ENCODE results near the gene GEMIN7.

Gene GEMIN7

DNA sequence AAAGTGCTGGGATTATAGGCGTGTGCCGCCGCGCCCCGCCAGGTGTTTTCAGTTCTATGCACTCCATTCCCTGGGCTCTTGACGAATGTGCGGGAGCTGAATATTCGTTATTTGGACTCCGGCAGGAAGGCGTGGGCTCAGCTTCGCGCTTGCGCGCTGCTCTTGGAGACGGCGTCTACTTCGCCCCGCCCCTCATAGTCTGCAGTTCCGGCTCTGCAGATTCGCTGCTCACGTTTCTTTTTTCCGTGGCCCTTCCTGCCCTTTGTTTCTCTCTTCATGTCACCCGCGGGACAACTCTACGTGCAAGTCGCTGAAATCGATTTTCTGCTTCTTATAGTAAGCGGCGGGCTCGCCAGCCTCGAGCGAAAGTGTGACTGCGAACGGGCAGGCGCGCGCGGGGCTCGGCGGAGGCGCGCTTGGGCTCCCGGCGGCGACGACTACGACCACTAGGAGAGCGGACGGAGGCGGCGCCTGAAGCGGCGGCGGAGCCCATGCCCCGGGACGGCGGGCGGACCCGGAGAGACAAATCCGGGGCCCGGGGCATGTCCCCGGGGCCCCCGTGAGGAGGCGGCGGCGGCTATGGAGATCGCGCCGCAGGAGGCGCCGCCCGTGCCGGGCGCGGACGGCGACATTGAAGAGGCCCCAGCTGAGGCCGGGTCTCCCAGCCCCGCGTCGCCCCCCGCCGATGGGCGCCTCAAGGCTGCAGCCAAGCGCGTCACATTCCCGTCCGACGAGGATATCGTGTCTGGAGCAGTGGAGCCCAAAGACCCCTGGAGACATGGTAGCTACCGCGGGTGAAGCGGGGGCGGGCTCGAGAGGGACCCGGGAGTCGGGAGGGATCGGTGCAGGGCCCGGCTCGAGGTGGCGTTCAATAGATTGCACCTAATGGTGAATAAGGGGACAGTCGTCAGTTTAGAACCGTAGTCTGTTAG, 14.0 kb downstream of the GEMIN7 start, which contains the start of gene PPP1R37:
Gene PPP1R37 (plus strand): TSS at position 433 of the 932 bp plus-strand sequence. CDS start 147 bp downstream, at position 580.
- H2AFZ ChIP-seq (ENCODE audit: low read depth, low read length, severe bottlenecking), result peak within 1 kb of the TSS; percentile 86
- H3K36me3 ChIP-seq (ENCODE audit: low read length), result peaks cover 14% of the 10 kb centered on the region
- H3K79me2 ChIP-seq (ENCODE audit: insufficient read depth, low read length), result peaks cover 56% of the 10 kb centered on the region
- peak within 1 kb of the TSS; percentile 71 for H3K4me3 ChIP-seq (ENCODE audit: insufficient read depth, low read length, poor library complexity, severe bottlenecking)
- H3K9me3 ChIP-seq (ENCODE audit: insufficient read depth, low read length), result peaks cover 5% of the 10 kb centered on the region; the same call in 1 of the 2 replicates
- peak within 1 kb of the TSS; percentile 88 for H3K27ac ChIP-seq (ENCODE audit: low read depth, low read length)
- H3K9ac ChIP-seq (ENCODE audit: low read length), result peak within 1 kb of the TSS; percentile 84
- peak within 1 kb of the TSS; percentile 89 for H3K4me2 ChIP-seq (ENCODE audit: low read depth, low read length, poor library complexity, severe bottlenecking)
- no peaks in the 10 kb centered on the region for H3K9me2 ChIP-seq (replicated peaks; ENCODE audit: insufficient read depth, low read length)
- H3K27me3 ChIP-seq (ENCODE audit: low read length), result no peaks in the 10 kb centered on the region
- peaks cover 14% of the 10 kb centered on the region for H3F3A ChIP-seq (ENCODE audit: insufficient read depth)
- H4K20me1 ChIP-seq (ENCODE audit: low read depth, low read length), result no peaks in the 10 kb centered on the region; the same call in 1 of the 2 replicates
- TF ChIP-seq EZH2phosphoT487 (conservative IDR thresholded peaks at IDR 0.05; ENCODE audit: low read length), result no peak
- TF ChIP-seq, protein P1, sequence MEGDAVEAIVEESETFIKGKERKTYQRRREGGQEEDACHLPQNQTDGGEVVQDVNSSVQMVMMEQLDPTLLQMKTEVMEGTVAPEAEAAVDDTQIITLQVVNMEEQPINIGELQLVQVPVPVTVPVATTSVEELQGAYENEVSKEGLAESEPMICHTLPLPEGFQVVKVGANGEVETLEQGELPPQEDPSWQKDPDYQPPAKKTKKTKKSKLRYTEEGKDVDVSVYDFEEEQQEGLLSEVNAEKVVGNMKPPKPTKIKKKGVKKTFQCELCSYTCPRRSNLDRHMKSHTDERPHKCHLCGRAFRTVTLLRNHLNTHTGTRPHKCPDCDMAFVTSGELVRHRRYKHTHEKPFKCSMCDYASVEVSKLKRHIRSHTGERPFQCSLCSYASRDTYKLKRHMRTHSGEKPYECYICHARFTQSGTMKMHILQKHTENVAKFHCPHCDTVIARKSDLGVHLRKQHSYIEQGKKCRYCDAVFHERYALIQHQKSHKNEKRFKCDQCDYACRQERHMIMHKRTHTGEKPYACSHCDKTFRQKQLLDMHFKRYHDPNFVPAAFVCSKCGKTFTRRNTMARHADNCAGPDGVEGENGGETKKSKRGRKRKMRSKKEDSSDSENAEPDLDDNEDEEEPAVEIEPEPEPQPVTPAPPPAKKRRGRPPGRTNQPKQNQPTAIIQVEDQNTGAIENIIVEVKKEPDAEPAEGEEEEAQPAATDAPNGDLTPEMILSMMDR (IDR thresholded peaks at IDR 0.05; ENCODE audit: insufficient read depth, low read length, poor library complexity, severe bottlenecking), result no peak

DNA sequence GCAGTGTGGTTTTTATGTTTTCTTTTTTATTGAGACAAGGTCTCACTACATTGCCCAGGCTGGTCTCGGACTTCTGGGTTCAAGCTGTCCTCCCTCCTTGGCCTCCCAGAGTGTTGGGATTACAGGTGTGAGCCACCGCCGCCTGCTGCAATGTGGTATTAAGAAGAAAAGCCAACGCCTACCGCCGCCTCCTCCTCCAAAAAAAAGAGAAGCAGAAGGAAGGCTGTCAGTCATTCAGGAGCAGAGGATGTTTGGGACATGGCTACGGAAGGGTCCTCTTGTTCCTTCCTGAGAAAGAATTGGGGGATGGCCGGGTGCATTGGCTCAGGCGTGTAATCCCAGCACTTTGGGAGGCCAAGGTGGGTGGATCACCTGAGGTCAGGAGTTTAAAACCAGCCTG, 15.1 kb downstream of the GEMIN7 start:
- no peaks in the 10 kb centered on the region; the same call in 1 of the 2 replicates for H4K20me1 ChIP-seq (ENCODE audit: low read depth, low read length)
- no peaks in the 10 kb centered on the region for H3K9me2 ChIP-seq (replicated peaks; ENCODE audit: insufficient read depth, low read length)
- TF ChIP-seq, protein P1 (IDR thresholded peaks at IDR 0.05; ENCODE audit: insufficient read depth, low read length, poor library complexity, severe bottlenecking), result no peak
- TF ChIP-seq EZH2phosphoT487 (conservative IDR thresholded peaks at IDR 0.05; ENCODE audit: low read length), result no peak
- no peak overlapping the region for H2AFZ ChIP-seq (ENCODE audit: low read depth, low read length, severe bottlenecking)
- H3K79me2 ChIP-seq (ENCODE audit: insufficient read depth, low read length), result peaks cover 63% of the 10 kb centered on the region
- peak overlapping the region; percentile 89 for H3K4me2 ChIP-seq (ENCODE audit: low read depth, low read length, poor library complexity, severe bottlenecking)
- H3K9ac ChIP-seq (ENCODE audit: low read length), result peak overlapping the region; percentile 84
- H3K36me3 ChIP-seq (ENCODE audit: low read length), result peaks cover 14% of the 10 kb centered on the region
- no peak overlapping the region for H3K27ac ChIP-seq (ENCODE audit: low read depth, low read length)
- H3K9me3 ChIP-seq (ENCODE audit: insufficient read depth, low read length), result peaks cover 5% of the 10 kb centered on the region; the same call in 1 of the 2 replicates
- H3K4me3 ChIP-seq (ENCODE audit: insufficient read depth, low read length, poor library complexity, severe bottlenecking), result peak overlapping the region; percentile 71
- H3K27me3 ChIP-seq (ENCODE audit: low read length), result no peaks in the 10 kb centered on the region
- H3F3A ChIP-seq (ENCODE audit: insufficient read depth), result peaks cover 11% of the 10 kb centered on the region

DNA sequence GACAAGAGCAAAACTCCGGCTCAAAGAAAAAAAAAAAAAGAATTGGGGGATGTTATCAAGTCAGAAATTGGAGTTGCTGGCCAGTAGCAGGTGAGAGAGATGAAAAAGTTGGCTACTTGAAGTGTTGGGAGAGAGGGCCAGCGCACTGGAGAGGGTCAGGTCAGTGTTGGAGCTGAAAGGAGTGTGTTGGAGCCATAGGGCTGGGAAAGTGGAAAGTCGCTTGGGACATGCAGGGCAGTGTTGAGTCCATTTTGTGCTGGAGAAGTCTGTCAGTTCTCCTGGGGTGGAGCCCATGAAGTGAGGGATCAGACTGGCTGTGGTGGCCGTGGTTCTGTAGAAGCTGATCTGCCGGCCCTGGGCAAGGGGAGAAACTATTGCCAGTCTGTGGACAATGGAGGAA, 15.6 kb downstream of the GEMIN7 start:
- H3K9me2 ChIP-seq (replicated peaks; ENCODE audit: insufficient read depth, low read length), result no peaks in the 10 kb centered on the region
- H3K9ac ChIP-seq (ENCODE audit: low read length), result peak overlapping the region; percentile 84
- no peak overlapping the region for H3K27ac ChIP-seq (ENCODE audit: low read depth, low read length)
- H3K79me2 ChIP-seq (ENCODE audit: insufficient read depth, low read length), result peaks cover 67% of the 10 kb centered on the region
- no peak overlapping the region for H2AFZ ChIP-seq (ENCODE audit: low read depth, low read length, severe bottlenecking)
- peak overlapping the region; percentile 89 for H3K4me2 ChIP-seq (ENCODE audit: low read depth, low read length, poor library complexity, severe bottlenecking)
- no peaks in the 10 kb centered on the region for H3K27me3 ChIP-seq (ENCODE audit: low read length)
- H3K36me3 ChIP-seq (ENCODE audit: low read length), result peaks cover 14% of the 10 kb centered on the region
- peak overlapping the region; percentile 71 for H3K4me3 ChIP-seq (ENCODE audit: insufficient read depth, low read length, poor library complexity, severe bottlenecking)
- H4K20me1 ChIP-seq (ENCODE audit: low read depth, low read length), result no peaks in the 10 kb centered on the region; the same call in 1 of the 2 replicates
- H3K9me3 ChIP-seq (ENCODE audit: insufficient read depth, low read length), result peaks cover 5% of the 10 kb centered on the region; the same call in 1 of the 2 replicates
- H3F3A ChIP-seq (ENCODE audit: insufficient read depth), result peaks cover 11% of the 10 kb centered on the region
- TF ChIP-seq, protein P1 (IDR thresholded peaks at IDR 0.05; ENCODE audit: insufficient read depth, low read length, poor library complexity, severe bottlenecking), result no peak
- no peak for TF ChIP-seq EZH2phosphoT487 (conservative IDR thresholded peaks at IDR 0.05; ENCODE audit: low read length)

All from SU-DHL-6 (cell line).